Body of pancreas (tissue), 4 donors: Measurements from ENCODE around the gene HLF.

Experiments
- CTCF ChIP-seq, 7 experiments: fragments of 450-650 bp in 4 of 7; fragments of 200-600 bp in 3 of 7; sonication (generic) in 3 of 7; IDR thresholded peaks; one replicate each; pipeline ENCODE4 v1.5.1; 2016 to 2019; ENCODE audit warnings: antibody characterized with exemption in 7 of 7
- POLR2A ChIP-seq, 3 donors: fragments of 450-650 bp; IDR thresholded peaks; one replicate each; pipeline ENCODE4 v1.6.1; 2016; ENCODE audit warnings: antibody characterized with exemption in 3 of 3, mild to moderate bottlenecking in 2 of 3

DNA sequence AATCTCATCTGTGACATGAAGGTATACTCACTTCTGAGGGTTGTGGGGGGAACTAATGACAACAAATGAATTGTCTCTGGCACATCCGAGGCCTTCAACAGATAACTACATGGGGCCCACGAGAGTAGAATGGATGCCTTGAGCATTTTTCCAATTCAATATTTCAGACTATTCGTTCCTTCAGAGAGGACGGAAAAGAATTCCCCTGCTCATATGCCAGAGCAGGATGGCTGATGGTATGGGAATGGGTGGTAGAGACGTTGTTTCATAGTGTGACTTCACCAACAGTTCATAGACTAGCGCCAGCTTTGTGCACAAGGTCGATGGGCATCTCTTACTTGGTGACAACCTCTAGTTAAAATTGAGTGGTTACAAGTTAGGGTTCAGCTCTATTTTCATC lies 61.3 kb downstream of the HLF start:
- TF ChIP-seq POLR2A (IDR thresholded peaks at IDR 0.05) (no peak), CTCF (IDR thresholded peaks at IDR 0.05) (no peak)
